Keratinocyte (primary cell): ENCODE measurements around the gene MED26. TPM values are rescaled to one million over a fixed set of nuclear protein-coding genes. Genes with fewer than 3 reads are reported as not detected.
A peak's percentile ranks its signal among the peaks of the same experiment; 100 is the strongest.

Experiments
- DNase-seq: peaks from one replicate; pipeline ENCODE4 v3.0.0-alpha.2; 2011; ENCODE audit warnings: low read depth, missing footprints, low spot score
- FAIRE-seq: peaks from 2 replicates; lab custom pipeline; 2011; peaks lifted over from hg19 to GRCh38; lab: Jason Lieb, UNC
- H2AFZ ChIP-seq: 2 replicates; pipeline ENCODE4 v1.6.0; 2012; ENCODE audit warnings: low read length, control low read depth, inconsistent platforms; ENCODE audit not compliant: control insufficient read depth
- H3K27ac ChIP-seq: 2 replicates; pipeline ENCODE4 v1.5.1; 2011; ENCODE audit warnings: low read length; ENCODE audit not compliant: control insufficient read depth, insufficient read depth
- H3K27me3 ChIP-seq: 3 replicates; pipeline ENCODE4 v1.6.0; 2011; ENCODE audit warnings: low read length; ENCODE audit not compliant: control insufficient read depth, insufficient read depth; ENCODE audit errors: extremely low read depth
- H3K36me3 ChIP-seq, 2 experiments: 2 replicates in 1 of 2; 3 replicates in 1 of 2; pipeline ENCODE4 v1.5.1; 2011; ENCODE audit warnings: low read length in 2 of 2, mild to moderate bottlenecking in 1 of 2; ENCODE audit not compliant: control insufficient read depth in 2 of 2, insufficient read depth in 2 of 2; ENCODE audit errors: extremely low read depth in 1 of 2
- H3K4me1 ChIP-seq: 3 replicates; pipeline ENCODE4 v1.5.1; 2011; ENCODE audit warnings: low read length; ENCODE audit not compliant: control insufficient read depth, insufficient read depth; ENCODE audit errors: extremely low read depth
- H3K4me2 ChIP-seq: 3 replicates; pipeline ENCODE4 v1.6.0; 2011; ENCODE audit warnings: low read depth, low read length; ENCODE audit not compliant: control insufficient read depth, insufficient read depth; ENCODE audit errors: extremely low read depth
- H3K4me3 ChIP-seq, 3 experiments: fragments of 200-600 bp in 1 of 3; sonication (generic) in 1 of 3; 2 replicates in 2 of 3; 3 replicates in 1 of 3; pipeline ENCODE4 v1.5.1; 2011 to 2016; ENCODE audit warnings: low read length in 3 of 3, mild to moderate bottlenecking in 3 of 3, control low read depth in 2 of 3, inconsistent platforms in 1 of 3, low read depth in 1 of 3, mixed read lengths in 1 of 3, mixed run types in 1 of 3, moderate library complexity in 1 of 3; ENCODE audit not compliant: control insufficient read depth in 2 of 3, insufficient read depth in 2 of 3; ENCODE audit errors: extremely low read depth in 1 of 3
- H3K79me2 ChIP-seq: 2 replicates; pipeline ENCODE4 v1.6.0; 2012; ENCODE audit warnings: low read length; ENCODE audit not compliant: control insufficient read depth, insufficient read depth
- H3K9ac ChIP-seq: 3 replicates; pipeline ENCODE4 v1.6.0; 2011; ENCODE audit warnings: low read length; ENCODE audit not compliant: control insufficient read depth, insufficient read depth; ENCODE audit errors: extremely low read depth
- H3K9me1 ChIP-seq: 3 replicates; pipeline ENCODE4 v1.6.0; 2011; ENCODE audit warnings: low read length; ENCODE audit not compliant: control insufficient read depth, insufficient read depth; ENCODE audit errors: extremely low read depth
- H3K9me3 ChIP-seq: 2 replicates; pipeline ENCODE4 v1.5.1; 2012; ENCODE audit warnings: low read depth, low read length; ENCODE audit not compliant: control insufficient read depth
- H4K20me1 ChIP-seq: 3 replicates; pipeline ENCODE4 v1.6.0; 2011; ENCODE audit warnings: low read length; ENCODE audit not compliant: control insufficient read depth, insufficient read depth; ENCODE audit errors: extremely low read depth
- CTCF ChIP-seq, 3 experiments: IDR thresholded peaks in 1 of 3; conservative IDR thresholded peaks in 1 of 3; optimal IDR thresholded peaks in 1 of 3; 2 replicates in 2 of 3; 3 replicates in 1 of 3; pipeline versions ENCODE3 to v1.5.1; 2011; ENCODE audit warnings: low read length in 3 of 3, mild to moderate bottlenecking in 3 of 3, moderate library complexity in 2 of 3, control low read depth in 1 of 3, inconsistent platforms in 1 of 3; ENCODE audit not compliant: insufficient read depth in 2 of 3; ENCODE audit errors: extremely low read depth in 1 of 3
- EZH2 ChIP-seq: IDR thresholded peaks from one replicate; pipeline ENCODE4 v1.6.1; 2012; ENCODE audit warnings: inconsistent platforms, mild to moderate bottlenecking, low read length, moderate library complexity
- dilution Hi-C: fragments of 300-500 bp; cut with MboI; formaldehyde crosslinking; loops from one replicate; pipeline ENCODE4 v1.7.0; 2020; ENCODE audit warnings: low sequenced_read_pairs; ENCODE audit not compliant: extremely low pct_ligation_motif_present
- polyA plus RNA-seq, 5 experiments: library from polyadenylated mRNA; depleted of rRNA in 3 of 5; stranded (reverse) in 3 of 5; stranded (forward) in 1 of 5; unstranded in 1 of 5; fragments of >200 nt; gene quantifications; 1 replicate in 1 of 5; 2 replicates in 3 of 5; 3 replicates in 1 of 5; pipeline versions ENCODE4 v1.2.1 to v1.2.3, GENCODE V29; 2011 to 2012; ENCODE audit warnings: missing spikeins in 2 of 5, low read depth in 1 of 5, low replicate concordance in 1 of 5

MED26 gene
- polyA plus RNA-seq, 1 donor (not counting 4 experiments of a cell fraction or from before 2014, with no cell fraction given), result 4.7 TPM

- H3K4me2 ChIP-seq, result no peak overlapping the region
- no peaks in the 10 kb centered on the region for H3K4me1 ChIP-seq
- H3K9me1 ChIP-seq, result no peaks in the 10 kb centered on the region
- peaks cover 59% of the 10 kb centered on the region in 2 experiments for H3K36me3 ChIP-seq
- no peak overlapping the region for H3K9ac ChIP-seq
- FAIRE-seq (no peak), DNase-seq (no peak)
- TF ChIP-seq CTCF (optimal IDR thresholded peaks at IDR 0.05 in 1 of 3, IDR thresholded peaks at IDR 0.05 in 1 of 3, conservative IDR thresholded peaks at IDR 0.05 in 1 of 3; ENCODE audit: extremely low read depth in 1 of 3, insufficient read depth in 2 of 3, low read length in 3 of 3) (peak; percentile 38 to 71 (median 45)), EZH2 (no peak)
- no peak overlapping the region for H3K27ac ChIP-seq
- H4K20me1 ChIP-seq, result no peaks in the 10 kb centered on the region
- H3K4me3 ChIP-seq, result no peak overlapping the region
- no peaks in the 10 kb centered on the region for H3K9me3 ChIP-seq
- H2AFZ ChIP-seq, result no peak overlapping the region
- H3K79me2 ChIP-seq, result peaks cover 7% of the 10 kb centered on the region
- dilution Hi-C loops, result no loop called here
- H3K27me3 ChIP-seq, result no peaks in the 10 kb centered on the region
Observed at GRCh38 chr19:16527971-16528521, 100.0 kb downstream of the MED26 start.

GRCh38 chr19:16527334-16527935 lies 100.6 kb downstream of the MED26 start:
- no peak overlapping the region for H3K4me3 ChIP-seq
- peaks cover 59 to 61% of the 10 kb centered on the region in 2 experiments for H3K36me3 ChIP-seq
- H4K20me1 ChIP-seq, result no peaks in the 10 kb centered on the region
- H3K4me1 ChIP-seq, result no peaks in the 10 kb centered on the region
- dilution Hi-C loops, result no loop called here
- H3K27ac ChIP-seq, result no peak overlapping the region
- H3K9ac ChIP-seq, result no peak overlapping the region
- peaks cover 7% of the 10 kb centered on the region for H3K79me2 ChIP-seq
- H3K9me3 ChIP-seq, result no peaks in the 10 kb centered on the region
- TF ChIP-seq CTCF (optimal IDR thresholded peaks at IDR 0.05 in 1 of 3, IDR thresholded peaks at IDR 0.05 in 1 of 3, conservative IDR thresholded peaks at IDR 0.05 in 1 of 3; ENCODE audit: extremely low read depth in 1 of 3, insufficient read depth in 2 of 3, low read length in 3 of 3) (no peak), EZH2 (no peak)
- no peaks in the 10 kb centered on the region for H3K27me3 ChIP-seq
- no peak for FAIRE-seq
- no peak overlapping the region for H2AFZ ChIP-seq
- H3K9me1 ChIP-seq, result no peaks in the 10 kb centered on the region
- H3K4me2 ChIP-seq, result no peak overlapping the region
- DNase-seq, result no peak
